T follicular helper cell (primary cell): Measurements from ENCODE around the gene MCM7.

ENCODE experiments used
- DNase-seq: peaks from one replicate; pipeline ENCODE4 v3.0.0-alpha.2; 2020; ENCODE audit warnings: low read depth

MCM7 gene

GRCh38 chr7:100093925-100094486, 7.2 kb downstream of the MCM7 start:
- DNase-seq: no peak

- no peak for DNase-seq
Measured at GRCh38 chr7:100093498-100093897, 7.7 kb downstream of the MCM7 start.

- no peak for DNase-seq
Measured at GRCh38 chr7:100093054-100093453, 8.1 kb downstream of the MCM7 start.

GRCh38 chr7:100091411-100092181, 9.6 kb downstream of the MCM7 start:
- DNase-seq: no peak

- no peak for DNase-seq
Measured at GRCh38 chr7:100090527-100091410, 10.4 kb downstream of the MCM7 start.

- DNase-seq: no peak
Measured at GRCh38 chr7:100089458-100090196, 11.6 kb downstream of the MCM7 start.

- peak; percentile 86 for DNase-seq
Measured at GRCh38 chr7:100088621-100089457, 12.4 kb downstream of the MCM7 start, which contains the start of gene COPS6. COPS6 (plus strand) TSS chr7:100088969; CDS start chr7:100088991, 22 bp downstream.

- DNase-seq: no peak
Measured at GRCh38 chr7:100088095-100088620, 13.0 kb downstream of the MCM7 start.

- no peak for DNase-seq
Measured at GRCh38 chr7:100087055-100087750, 14.0 kb downstream of the MCM7 start.

GRCh38 chr7:100085515-100085914, 15.7 kb downstream of the MCM7 start:
- no peak for DNase-seq

GRCh38 chr7:100082978-100083377, 18.2 kb downstream of the MCM7 start:
- DNase-seq: no peak

GRCh38 chr7:100081535-100082102, 19.6 kb downstream of the MCM7 start, which contains the start of gene ZNF3:
ZNF3 (minus strand) TSS chr7:100081723; CDS start chr7:100077357, 4,366 bp downstream.
- peak; percentile 95 for DNase-seq

- no peak for DNase-seq
Measured at GRCh38 chr7:100080907-100081534, 20.2 kb downstream of the MCM7 start.

- DNase-seq: no peak
Measured at GRCh38 chr7:100079024-100079560, 22.1 kb downstream of the MCM7 start.

- DNase-seq: no peak
Measured at GRCh38 chr7:100077205-100077604, 24.0 kb downstream of the MCM7 start.

GRCh38 chr7:100075418-100075817, 25.8 kb downstream of the MCM7 start:
- DNase-seq: no peak

GRCh38 chr7:100074841-100075240, 26.4 kb downstream of the MCM7 start:
- no peak for DNase-seq

- no peak for DNase-seq
Measured at GRCh38 chr7:100072462-100072861, 28.7 kb downstream of the MCM7 start.
